Measurements from ENCODE around the gene CDH15.

CDH15 gene

GRCh38 chr16:89244754-89245153 lies 73.2 kb downstream of the CDH15 start:
- no peak for DNase-seq (ENCODE audit: insufficient read length)
- TF ChIP-seq POLR2AphosphoS5 (IDR thresholded peaks at IDR 0.05; ENCODE audit: low read depth, low read length), result no peak
- no peak for TF ChIP-seq POLR2A (IDR thresholded peaks at IDR 0.05; ENCODE audit: low read depth, low read length)
- TF ChIP-seq TAF1 (IDR thresholded peaks at IDR 0.05; ENCODE audit: borderline replicate concordance, low read depth, low read length), result no peak
- no peak for FAIRE-seq

Data from GM12892 (cell line).